HL-60 (cell line): Measurements from ENCODE around the gene RELT.

Experiments
- CTCF ChIP-seq: IDR thresholded peaks from one replicate; pipeline ENCODE4 v1.5.1; 2011; ENCODE audit warnings: low read length, control low read depth, inconsistent platforms; ENCODE audit not compliant: insufficient read depth
- GABPA ChIP-seq: IDR thresholded peaks from 2 replicates; pipeline ENCODE4 v1.6.1; 2012; ENCODE audit warnings: low read depth
- POLR2AphosphoS5 ChIP-seq: IDR thresholded peaks from 2 replicates; pipeline ENCODE4 v1.6.1; 2012; ENCODE audit warnings: low read depth
- REST ChIP-seq: IDR thresholded peaks from 2 replicates; pipeline ENCODE4 v1.6.1; 2012; ENCODE audit warnings: low read depth; ENCODE audit not compliant: insufficient replicate concordance

- TF ChIP-seq CTCF (no peak), POLR2AphosphoS5 (no peak), REST (no peak), GABPA (no peak)
Measured at GRCh38 chr11:73415854-73416615, 39.8 kb downstream of the RELT start.
